AG09309 (cell line): ENCODE data around the gene ADAM29.
A peak's percentile ranks its signal among the peaks of the same experiment; 100 is the strongest.
"Not testable (repeated sequence)": the region's sequence is repeated elsewhere in the genome, so short reads cannot be mapped to it uniquely, and the experiment has no call there.

Experiments used
- DNase-seq: peaks from one replicate; pipeline ENCODE4 v3.0.0-alpha.2; 2010; ENCODE audit warnings: low read depth
- H3K4me3 ChIP-seq: 2 replicates; pipeline ENCODE4 v1.5.1; 2011; ENCODE audit warnings: mild to moderate bottlenecking, low read depth, low read length, moderate library complexity; ENCODE audit not compliant: control insufficient read depth
- CTCF ChIP-seq: IDR thresholded peaks from 2 replicates; pipeline ENCODE4 v1.5.1; 2011; ENCODE audit warnings: mild to moderate bottlenecking, low read depth, low read length, inconsistent platforms; ENCODE audit not compliant: insufficient read depth, control insufficient read depth; ENCODE audit errors: missing control alignments

The ADAM29 gene

GRCh38 chr4:174989791-174990190 lies 71.6 kb downstream of the ADAM29 start:
- H3K4me3 ChIP-seq, result no peak overlapping the region
- no peak for DNase-seq
- TF ChIP-seq CTCF, result no peak

- TF ChIP-seq CTCF, result no peak
Observed at GRCh38 chr4:174993916-174994315, 75.8 kb downstream of the ADAM29 start.

GRCh38 chr4:174996079-174996478 lies 77.9 kb downstream of the ADAM29 start:
- no peak for TF ChIP-seq CTCF
- H3K4me3 ChIP-seq, result no peak overlapping the region
- no peak for DNase-seq

More at GRCh38 chr4:174993916-174994315, 75.8 kb downstream of the ADAM29 start:
- H3K4me3 ChIP-seq, result no peak overlapping the region
- no peak for DNase-seq

GRCh38 chr4:174999407-174999806 lies 81.2 kb downstream of the ADAM29 start:
- H3K4me3 ChIP-seq, result no peak overlapping the region
- peak; percentile 3 for DNase-seq
- no peak for TF ChIP-seq CTCF

GRCh38 chr4:175017751-175018150 lies 99.6 kb downstream of the ADAM29 start:
- no peak for DNase-seq
- no peak overlapping the region for H3K4me3 ChIP-seq
- no peak for TF ChIP-seq CTCF

- H3K4me3 ChIP-seq, DNase-seq: not testable (repeated sequence)
Observed at GRCh38 chr4:175019447-175019846, 101.3 kb downstream of the ADAM29 start.
